Cardiac muscle cell (in vitro differentiated cells and primary cell): ENCODE results near the gene TBC1D4. TPM values are rescaled to one million over a fixed set of nuclear protein-coding genes. Genes with fewer than 3 reads are reported as not detected.

Experiments
- DNase-seq, 2 donors: peaks; one replicate each; pipeline versions ENCODE4 v3.0.0 to v3.0.0-alpha.2; 2010 to 2017; ENCODE audit warnings: low read depth in 1 of 2, low spot score in 1 of 2
- H3K27ac ChIP-seq: fragments of 200-600 bp; sonication (generic); 2 replicates; pipeline ENCODE4 v1.5.1; 2016
- H3K27me3 ChIP-seq: fragments of 200-600 bp; sonication (generic); 2 replicates; pipeline ENCODE4 v1.6.0; 2016; ENCODE audit warnings: control low read depth
- H3K36me3 ChIP-seq: fragments of 200-600 bp; sonication (generic); 2 replicates; pipeline ENCODE4 v1.5.1; 2016; ENCODE audit warnings: control low read depth
- H3K4me1 ChIP-seq: fragments of 200-600 bp; sonication (generic); 2 replicates; pipeline ENCODE4 v1.8.1; 2017; ENCODE audit warnings: low read depth, mild to moderate bottlenecking, mixed run types
- H3K4me3 ChIP-seq: fragments of 200-600 bp; sonication (generic); 2 replicates; pipeline ENCODE4 v1.5.1; 2016; ENCODE audit warnings: mild to moderate bottlenecking
- H3K9me3 ChIP-seq: fragments of 200-600 bp; sonication (generic); 2 replicates; pipeline ENCODE4 v1.5.1; 2017; ENCODE audit warnings: low read depth, mild to moderate bottlenecking, control low read depth
- CTCF ChIP-seq: IDR thresholded peaks from 2 replicates; pipeline ENCODE4 v1.5.1; 2012; ENCODE audit warnings: low read depth, mild to moderate bottlenecking, low read length
- polyA plus RNA-seq: library from polyadenylated mRNA; unstranded; fragments of >200 nt; fragmentation: Nextera tagmentation; extraction: Ambion mirVana; gene quantifications from 2 replicates; pipeline ENCODE4 v1.2.1, GENCODE V29; 2016
- total RNA-seq: library from RNA; depleted of rRNA; stranded (reverse); fragments of >200 nt; gene quantifications from 2 replicates; pipeline ENCODE4 v1.2.3, GENCODE V29; 2016

TBC1D4 gene
- total and polyA plus RNA-seq, 2 experiments from 2014 or later: 14.8 to 43.7 TPM

- Histone ChIP-seq H3K4me3 (no peak overlapping the region), H3K27ac (no peak overlapping the region), H3K27me3 (no peaks in the 10 kb centered on the region), H3K4me1 (no peaks in the 10 kb centered on the region), H3K9me3 (no peaks in the 10 kb centered on the region), H3K36me3 (peaks cover 16% of the 10 kb centered on the region)
- no peak for TF ChIP-seq CTCF
- DNase-seq: no peak
Measured at GRCh38 chr13:75321084-75321483, 160.9 kb downstream of the TBC1D4 start.

GRCh38 chr13:75319254-75319653 lies 162.7 kb downstream of the TBC1D4 start:
- H3K4me1 ChIP-seq: no peaks in the 10 kb centered on the region
- peaks cover 2% of the 10 kb centered on the region for H3K36me3 ChIP-seq
- no peak for TF ChIP-seq CTCF
- no peak for DNase-seq
- H3K27me3 ChIP-seq: no peaks in the 10 kb centered on the region
- no peak overlapping the region for H3K4me3 ChIP-seq
- H3K27ac ChIP-seq: no peak overlapping the region
- no peaks in the 10 kb centered on the region for H3K9me3 ChIP-seq

DNA sequence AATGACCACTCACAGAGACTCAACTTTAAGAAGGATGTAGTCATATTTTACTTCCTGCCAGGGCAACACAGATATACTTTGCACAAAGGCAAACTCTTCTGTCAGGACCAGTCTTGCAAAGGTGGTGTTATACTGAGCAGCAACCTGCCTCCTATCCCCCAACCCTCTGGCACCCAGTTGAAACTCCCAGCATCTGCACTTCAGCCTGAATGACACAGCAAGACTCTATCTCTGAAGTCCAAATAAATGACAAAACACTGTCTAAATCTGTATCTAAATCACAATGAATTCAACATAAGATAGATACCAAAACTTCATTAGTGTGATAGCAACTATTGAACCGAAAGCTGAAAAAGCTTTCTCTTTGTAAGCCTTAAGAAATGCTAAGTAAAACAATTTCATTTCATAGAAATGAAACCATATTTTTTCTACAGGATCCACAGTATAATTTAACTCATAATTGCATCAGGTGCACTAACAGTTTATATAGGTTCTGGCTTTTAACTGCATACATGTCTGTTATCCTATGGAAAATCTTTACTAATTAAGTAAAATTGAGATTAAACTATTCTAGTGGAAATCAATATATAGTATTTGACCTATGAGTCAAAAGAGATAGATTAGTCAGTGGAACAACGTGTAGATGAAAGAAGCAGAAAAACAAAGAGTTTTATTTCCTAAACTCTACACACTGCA lies 163.7 kb downstream of the TBC1D4 start:
- H3K4me3 ChIP-seq: no peak overlapping the region
- no peak for DNase-seq
- H3K27me3 ChIP-seq: no peaks in the 10 kb centered on the region
- H3K4me1 ChIP-seq: no peaks in the 10 kb centered on the region
- H3K9me3 ChIP-seq: no peaks in the 10 kb centered on the region
- H3K36me3 ChIP-seq: no peaks in the 10 kb centered on the region
- no peak overlapping the region for H3K27ac ChIP-seq
- no peak for TF ChIP-seq CTCF

- Histone ChIP-seq H3K9me3 (no peaks in the 10 kb centered on the region), H3K4me3 (no peak overlapping the region), H3K36me3 (no peaks in the 10 kb centered on the region), H3K27me3 (no peaks in the 10 kb centered on the region), H3K4me1 (no peaks in the 10 kb centered on the region), H3K27ac (no peak overlapping the region)
- TF ChIP-seq CTCF: no peak
- peak in 1 of 2 donors; percentile 44 for DNase-seq
Measured at GRCh38 chr13:75316427-75316826, 165.5 kb downstream of the TBC1D4 start.

DNA sequence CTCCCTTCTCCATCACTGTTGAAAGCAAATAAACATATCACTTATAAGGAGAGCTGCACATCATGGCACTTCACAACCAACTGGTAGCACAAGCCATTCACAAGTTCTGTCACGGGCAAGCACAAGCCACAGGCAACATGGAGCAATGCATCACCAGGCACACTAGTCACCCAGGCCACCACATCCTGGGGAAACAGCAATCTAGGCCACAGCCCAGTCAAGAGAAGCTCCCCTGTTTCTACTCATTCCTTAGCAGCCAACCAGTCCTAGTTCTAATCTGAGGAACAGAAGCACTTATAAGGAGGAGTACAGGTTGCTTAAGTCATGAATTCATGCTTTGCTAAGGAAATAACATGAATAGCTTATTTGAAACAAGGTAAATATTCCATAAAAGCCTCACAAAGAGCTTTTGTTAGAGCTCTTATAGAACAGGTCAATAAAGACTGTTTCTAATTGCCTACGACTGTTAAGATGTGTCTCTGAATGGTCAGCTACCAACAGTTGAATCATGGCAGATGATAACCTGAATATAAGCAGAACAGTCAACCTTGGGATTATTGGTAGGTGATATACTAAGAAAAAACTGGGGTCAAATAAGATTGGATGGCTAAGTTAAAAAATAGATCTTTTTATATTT lies 169.0 kb downstream of the TBC1D4 start:
- no peaks in the 10 kb centered on the region for H3K27me3 ChIP-seq
- H3K4me1 ChIP-seq: no peaks in the 10 kb centered on the region
- no peak overlapping the region for H3K27ac ChIP-seq
- no peak for TF ChIP-seq CTCF
- no peak overlapping the region for H3K4me3 ChIP-seq
- no peaks in the 10 kb centered on the region for H3K9me3 ChIP-seq
- peaks cover 8% of the 10 kb centered on the region for H3K36me3 ChIP-seq
- DNase-seq: no peak
